ENCODE measurements around the gene GJB2. TPM values are rescaled to one million over a fixed set of nuclear protein-coding genes. Genes with fewer than 3 reads are reported as not detected.

The GJB2 gene
- total and polyA plus RNA-seq, 2 of the 8 experiments (the other 6 are each of a cell fraction or from before 2014, with no cell fraction given): 0.20 to 0.21 TPM

DNA sequence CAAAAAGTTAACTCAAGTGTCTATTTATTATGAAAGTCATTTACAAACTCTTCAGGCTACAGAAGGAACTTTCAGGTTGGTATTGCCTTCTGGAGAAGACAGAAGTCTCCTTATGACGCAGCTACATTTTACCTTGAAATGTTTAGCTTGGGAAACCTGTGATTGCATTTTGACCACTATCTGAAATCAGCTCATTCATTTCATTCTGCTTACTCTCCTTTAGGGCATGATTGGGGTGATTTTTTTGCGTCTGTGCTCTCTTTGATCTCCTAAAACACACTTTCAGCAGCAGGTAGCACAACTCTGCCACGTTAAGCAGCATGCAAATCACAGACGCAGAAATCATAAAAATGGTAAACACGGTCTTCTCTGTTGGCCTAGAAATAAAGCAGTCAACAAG, 29.8 kb upstream of the GJB2 start (continued):
- TF ChIP-seq, protein P1, sequence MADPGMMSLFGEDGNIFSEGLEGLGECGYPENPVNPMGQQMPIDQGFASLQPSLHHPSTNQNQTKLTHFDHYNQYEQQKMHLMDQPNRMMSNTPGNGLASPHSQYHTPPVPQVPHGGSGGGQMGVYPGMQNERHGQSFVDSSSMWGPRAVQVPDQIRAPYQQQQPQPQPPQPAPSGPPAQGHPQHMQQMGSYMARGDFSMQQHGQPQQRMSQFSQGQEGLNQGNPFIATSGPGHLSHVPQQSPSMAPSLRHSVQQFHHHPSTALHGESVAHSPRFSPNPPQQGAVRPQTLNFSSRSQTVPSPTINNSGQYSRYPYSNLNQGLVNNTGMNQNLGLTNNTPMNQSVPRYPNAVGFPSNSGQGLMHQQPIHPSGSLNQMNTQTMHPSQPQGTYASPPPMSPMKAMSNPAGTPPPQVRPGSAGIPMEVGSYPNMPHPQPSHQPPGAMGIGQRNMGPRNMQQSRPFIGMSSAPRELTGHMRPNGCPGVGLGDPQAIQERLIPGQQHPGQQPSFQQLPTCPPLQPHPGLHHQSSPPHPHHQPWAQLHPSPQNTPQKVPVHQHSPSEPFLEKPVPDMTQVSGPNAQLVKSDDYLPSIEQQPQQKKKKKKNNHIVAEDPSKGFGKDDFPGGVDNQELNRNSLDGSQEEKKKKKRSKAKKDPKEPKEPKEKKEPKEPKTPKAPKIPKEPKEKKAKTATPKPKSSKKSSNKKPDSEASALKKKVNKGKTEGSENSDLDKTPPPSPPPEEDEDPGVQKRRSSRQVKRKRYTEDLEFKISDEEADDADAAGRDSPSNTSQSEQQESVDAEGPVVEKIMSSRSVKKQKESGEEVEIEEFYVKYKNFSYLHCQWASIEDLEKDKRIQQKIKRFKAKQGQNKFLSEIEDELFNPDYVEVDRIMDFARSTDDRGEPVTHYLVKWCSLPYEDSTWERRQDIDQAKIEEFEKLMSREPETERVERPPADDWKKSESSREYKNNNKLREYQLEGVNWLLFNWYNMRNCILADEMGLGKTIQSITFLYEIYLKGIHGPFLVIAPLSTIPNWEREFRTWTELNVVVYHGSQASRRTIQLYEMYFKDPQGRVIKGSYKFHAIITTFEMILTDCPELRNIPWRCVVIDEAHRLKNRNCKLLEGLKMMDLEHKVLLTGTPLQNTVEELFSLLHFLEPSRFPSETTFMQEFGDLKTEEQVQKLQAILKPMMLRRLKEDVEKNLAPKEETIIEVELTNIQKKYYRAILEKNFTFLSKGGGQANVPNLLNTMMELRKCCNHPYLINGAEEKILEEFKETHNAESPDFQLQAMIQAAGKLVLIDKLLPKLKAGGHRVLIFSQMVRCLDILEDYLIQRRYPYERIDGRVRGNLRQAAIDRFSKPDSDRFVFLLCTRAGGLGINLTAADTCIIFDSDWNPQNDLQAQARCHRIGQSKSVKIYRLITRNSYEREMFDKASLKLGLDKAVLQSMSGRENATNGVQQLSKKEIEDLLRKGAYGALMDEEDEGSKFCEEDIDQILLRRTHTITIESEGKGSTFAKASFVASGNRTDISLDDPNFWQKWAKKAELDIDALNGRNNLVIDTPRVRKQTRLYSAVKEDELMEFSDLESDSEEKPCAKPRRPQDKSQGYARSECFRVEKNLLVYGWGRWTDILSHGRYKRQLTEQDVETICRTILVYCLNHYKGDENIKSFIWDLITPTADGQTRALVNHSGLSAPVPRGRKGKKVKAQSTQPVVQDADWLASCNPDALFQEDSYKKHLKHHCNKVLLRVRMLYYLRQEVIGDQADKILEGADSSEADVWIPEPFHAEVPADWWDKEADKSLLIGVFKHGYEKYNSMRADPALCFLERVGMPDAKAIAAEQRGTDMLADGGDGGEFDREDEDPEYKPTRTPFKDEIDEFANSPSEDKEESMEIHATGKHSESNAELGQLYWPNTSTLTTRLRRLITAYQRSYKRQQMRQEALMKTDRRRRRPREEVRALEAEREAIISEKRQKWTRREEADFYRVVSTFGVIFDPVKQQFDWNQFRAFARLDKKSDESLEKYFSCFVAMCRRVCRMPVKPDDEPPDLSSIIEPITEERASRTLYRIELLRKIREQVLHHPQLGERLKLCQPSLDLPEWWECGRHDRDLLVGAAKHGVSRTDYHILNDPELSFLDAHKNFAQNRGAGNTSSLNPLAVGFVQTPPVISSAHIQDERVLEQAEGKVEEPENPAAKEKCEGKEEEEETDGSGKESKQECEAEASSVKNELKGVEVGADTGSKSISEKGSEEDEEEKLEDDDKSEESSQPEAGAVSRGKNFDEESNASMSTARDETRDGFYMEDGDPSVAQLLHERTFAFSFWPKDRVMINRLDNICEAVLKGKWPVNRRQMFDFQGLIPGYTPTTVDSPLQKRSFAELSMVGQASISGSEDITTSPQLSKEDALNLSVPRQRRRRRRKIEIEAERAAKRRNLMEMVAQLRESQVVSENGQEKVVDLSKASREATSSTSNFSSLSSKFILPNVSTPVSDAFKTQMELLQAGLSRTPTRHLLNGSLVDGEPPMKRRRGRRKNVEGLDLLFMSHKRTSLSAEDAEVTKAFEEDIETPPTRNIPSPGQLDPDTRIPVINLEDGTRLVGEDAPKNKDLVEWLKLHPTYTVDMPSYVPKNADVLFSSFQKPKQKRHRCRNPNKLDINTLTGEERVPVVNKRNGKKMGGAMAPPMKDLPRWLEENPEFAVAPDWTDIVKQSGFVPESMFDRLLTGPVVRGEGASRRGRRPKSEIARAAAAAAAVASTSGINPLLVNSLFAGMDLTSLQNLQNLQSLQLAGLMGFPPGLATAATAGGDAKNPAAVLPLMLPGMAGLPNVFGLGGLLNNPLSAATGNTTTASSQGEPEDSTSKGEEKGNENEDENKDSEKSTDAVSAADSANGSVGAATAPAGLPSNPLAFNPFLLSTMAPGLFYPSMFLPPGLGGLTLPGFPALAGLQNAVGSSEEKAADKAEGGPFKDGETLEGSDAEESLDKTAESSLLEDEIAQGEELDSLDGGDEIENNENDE (IDR thresholded peaks at IDR 0.05; ENCODE audit: insufficient replicate concordance, low read length): no peak
- TF ChIP-seq EZH2 (IDR thresholded peaks at IDR 0.05; ENCODE audit: low read depth, low read length, severe bottlenecking): no peak
- no peak for TF ChIP-seq MAFK (IDR thresholded peaks at IDR 0.05; ENCODE audit: low read depth, low read length)
- TF ChIP-seq CHD2 (IDR thresholded peaks at IDR 0.05; ENCODE audit: low read length): no peak
- TF ChIP-seq KDM5A (IDR thresholded peaks at IDR 0.05; ENCODE audit: low read length): no peak
